Measurements from ENCODE around the gene ZNRF1.
"Not testable (repeated sequence)": the region's sequence is repeated elsewhere in the genome, so short reads cannot be mapped to it uniquely, and the experiment has no call there.

ZNRF1 gene

DNA sequence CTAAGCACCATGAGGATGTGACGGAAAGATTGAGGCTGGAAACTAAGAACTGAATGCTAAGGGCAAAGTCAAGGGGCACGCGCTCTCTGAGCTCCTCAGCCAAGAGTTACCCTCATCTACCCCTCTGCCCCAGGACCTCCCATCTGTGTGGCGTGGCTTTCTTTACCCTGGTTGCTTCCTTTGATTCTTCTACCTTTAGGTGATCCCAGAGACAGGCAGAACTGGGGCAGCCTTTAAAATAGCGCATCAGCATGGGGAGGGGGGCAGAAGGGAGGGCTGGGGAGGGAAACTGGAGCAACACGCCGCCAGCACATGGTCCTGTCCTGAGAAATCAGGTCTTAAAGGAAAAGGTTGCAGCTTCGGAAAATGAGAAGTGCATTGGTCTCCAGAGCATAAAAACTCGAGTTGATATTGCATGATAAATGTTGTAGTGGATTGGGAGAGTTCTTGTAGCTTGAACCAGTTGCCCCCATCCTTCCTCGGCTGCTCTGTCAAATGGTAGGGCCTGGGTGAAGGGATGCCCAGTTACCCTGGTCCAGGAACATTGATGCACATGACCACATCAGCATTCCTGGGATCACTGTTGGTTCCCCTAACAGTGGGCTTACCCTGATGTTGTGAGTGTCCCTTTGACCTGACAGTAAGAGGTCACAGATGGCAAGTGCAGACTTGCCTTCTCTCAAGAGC lies 88.0 kb downstream of the ZNRF1 start:
- FAIRE-seq (no peak), DNase-seq (ENCODE audit: insufficient read length, low spot score) (no peak)
- TF ChIP-seq, protein P1, sequence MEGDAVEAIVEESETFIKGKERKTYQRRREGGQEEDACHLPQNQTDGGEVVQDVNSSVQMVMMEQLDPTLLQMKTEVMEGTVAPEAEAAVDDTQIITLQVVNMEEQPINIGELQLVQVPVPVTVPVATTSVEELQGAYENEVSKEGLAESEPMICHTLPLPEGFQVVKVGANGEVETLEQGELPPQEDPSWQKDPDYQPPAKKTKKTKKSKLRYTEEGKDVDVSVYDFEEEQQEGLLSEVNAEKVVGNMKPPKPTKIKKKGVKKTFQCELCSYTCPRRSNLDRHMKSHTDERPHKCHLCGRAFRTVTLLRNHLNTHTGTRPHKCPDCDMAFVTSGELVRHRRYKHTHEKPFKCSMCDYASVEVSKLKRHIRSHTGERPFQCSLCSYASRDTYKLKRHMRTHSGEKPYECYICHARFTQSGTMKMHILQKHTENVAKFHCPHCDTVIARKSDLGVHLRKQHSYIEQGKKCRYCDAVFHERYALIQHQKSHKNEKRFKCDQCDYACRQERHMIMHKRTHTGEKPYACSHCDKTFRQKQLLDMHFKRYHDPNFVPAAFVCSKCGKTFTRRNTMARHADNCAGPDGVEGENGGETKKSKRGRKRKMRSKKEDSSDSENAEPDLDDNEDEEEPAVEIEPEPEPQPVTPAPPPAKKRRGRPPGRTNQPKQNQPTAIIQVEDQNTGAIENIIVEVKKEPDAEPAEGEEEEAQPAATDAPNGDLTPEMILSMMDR (IDR thresholded peaks at IDR 0.05; ENCODE audit: insufficient read depth, missing control alignments), result no peak

DNA sequence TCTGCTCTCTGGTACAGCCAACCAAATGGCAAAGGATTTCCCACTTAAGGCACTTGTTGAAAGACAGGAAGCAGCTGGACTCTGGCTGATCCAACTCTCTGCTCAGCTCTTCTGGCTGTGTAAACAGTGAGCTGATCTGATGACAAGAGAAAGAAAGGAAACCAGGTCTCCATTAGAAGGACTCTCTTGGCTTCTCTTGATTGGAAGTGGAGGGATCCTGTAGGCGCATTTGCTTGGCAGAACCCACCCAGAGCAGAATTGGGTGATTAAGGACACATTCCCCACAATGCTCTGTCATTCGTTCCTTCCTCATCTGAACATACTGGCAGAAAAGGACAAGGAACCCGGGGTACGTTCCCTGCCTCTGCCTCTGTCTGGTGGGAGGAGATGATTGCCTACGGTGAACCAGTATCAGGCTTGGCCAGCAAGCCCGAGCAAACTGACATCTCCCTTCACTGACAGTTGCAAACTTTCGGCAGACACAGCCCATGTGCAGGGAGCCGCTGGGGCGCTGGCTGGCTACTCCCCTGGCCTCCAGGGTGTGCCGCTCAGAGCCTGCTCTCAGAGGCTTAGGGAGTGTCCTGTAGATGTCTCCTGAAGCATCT lies 88.7 kb downstream of the ZNRF1 start:
- TF ChIP-seq, protein P1 (IDR thresholded peaks at IDR 0.05; ENCODE audit: insufficient read depth, missing control alignments), result no peak
- no peak for FAIRE-seq
- DNase-seq (ENCODE audit: insufficient read length, low spot score), result no peak

DNA sequence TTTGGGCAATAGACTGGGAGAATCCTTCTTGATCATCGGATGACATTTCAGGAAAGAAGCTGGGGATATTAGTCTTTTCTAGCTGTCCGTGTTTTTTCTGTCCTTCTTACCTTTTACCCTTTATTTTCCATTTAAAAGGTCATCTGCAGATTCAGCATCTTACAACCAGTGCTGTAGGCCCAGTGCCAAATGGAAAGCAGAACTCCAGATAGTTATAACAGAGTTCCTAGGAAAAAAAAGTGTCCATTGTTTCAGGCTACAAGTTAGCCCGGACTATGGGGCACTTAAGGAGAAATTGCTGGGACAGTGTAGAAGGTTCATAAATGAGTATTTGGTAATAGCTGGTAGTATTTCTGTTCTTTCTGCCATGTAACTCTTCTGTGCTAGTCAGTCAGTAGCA lies 89.4 kb downstream of the ZNRF1 start:
- FAIRE-seq (no peak), DNase-seq (ENCODE audit: insufficient read length, low spot score) (no peak)
- TF ChIP-seq, protein P1 (IDR thresholded peaks at IDR 0.05; ENCODE audit: insufficient read depth, missing control alignments), result no peak

- FAIRE-seq (no peak), DNase-seq (ENCODE audit: insufficient read length, low spot score) (no peak)
- TF ChIP-seq, protein P1 (IDR thresholded peaks at IDR 0.05; ENCODE audit: insufficient read depth, missing control alignments), result no peak
These were observed 90.1 kb downstream of the ZNRF1 start for GRCh38 chr16:75088934-75089333.

DNA sequence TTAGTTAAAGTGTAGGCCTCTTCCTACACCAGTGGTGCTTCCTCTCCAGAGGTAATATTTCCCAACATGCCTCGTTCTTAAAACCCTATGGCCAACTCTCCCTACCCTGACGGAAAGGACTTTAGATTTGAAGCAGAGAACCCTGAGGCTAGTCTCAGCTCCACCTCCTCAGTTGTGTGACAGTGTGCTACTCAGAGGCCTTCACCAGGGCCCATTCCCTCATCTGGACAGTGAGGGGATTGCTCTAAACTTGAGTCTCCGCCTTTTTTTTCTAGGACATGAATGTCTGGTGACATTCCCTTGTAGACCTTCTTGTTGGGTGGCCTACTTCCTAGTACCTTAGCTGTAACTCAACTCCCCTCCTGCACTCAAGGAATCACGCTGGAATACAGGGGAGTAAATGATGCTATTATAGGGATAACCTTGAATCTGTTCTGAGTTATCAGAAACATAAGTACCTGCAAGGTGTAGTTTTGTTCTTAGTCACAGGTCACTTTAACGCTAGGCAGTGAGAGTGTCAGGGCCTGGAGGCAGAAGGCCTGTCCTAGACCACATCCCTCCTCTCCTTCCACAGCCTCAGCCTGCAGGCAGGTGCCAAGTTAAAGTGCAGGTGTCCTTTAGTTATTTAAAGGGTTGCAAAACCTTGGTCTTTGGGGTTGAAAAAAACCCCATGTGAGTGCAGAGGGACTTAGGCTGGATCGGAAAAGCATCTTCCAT lies 90.8 kb downstream of the ZNRF1 start:
- TF ChIP-seq, protein P1 (IDR thresholded peaks at IDR 0.05; ENCODE audit: insufficient read depth, missing control alignments), result no peak
- no peak for FAIRE-seq
- no peak for DNase-seq (ENCODE audit: insufficient read length, low spot score)

DNA sequence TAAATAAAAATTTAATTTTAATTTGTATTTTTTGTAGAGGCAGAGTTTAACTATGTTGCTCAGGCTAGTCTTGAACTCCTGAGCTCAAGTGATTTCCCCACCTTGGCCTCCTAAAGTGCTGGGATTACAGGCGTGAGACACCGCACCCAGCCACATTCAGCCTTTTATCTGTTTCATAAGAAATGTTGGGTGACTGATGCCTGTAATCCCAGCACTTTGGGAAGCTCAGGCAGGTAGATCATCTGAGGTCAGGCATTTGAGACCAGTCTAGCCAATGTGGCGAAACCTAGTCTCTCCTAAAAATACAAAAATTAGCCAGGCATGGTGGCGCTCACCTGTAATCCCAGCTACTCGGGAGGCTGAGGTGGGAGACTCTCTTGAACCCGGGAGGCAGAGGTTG lies 92.1 kb downstream of the ZNRF1 start:
- FAIRE-seq; DNase-seq (ENCODE audit: insufficient read length, low spot score): not testable (repeated sequence)

- DNase-seq (ENCODE audit: insufficient read length, low spot score); FAIRE-seq: not testable (repeated sequence)
These were observed 92.8 kb downstream of the ZNRF1 start for GRCh38 chr16:75091619-75092018.

DNA sequence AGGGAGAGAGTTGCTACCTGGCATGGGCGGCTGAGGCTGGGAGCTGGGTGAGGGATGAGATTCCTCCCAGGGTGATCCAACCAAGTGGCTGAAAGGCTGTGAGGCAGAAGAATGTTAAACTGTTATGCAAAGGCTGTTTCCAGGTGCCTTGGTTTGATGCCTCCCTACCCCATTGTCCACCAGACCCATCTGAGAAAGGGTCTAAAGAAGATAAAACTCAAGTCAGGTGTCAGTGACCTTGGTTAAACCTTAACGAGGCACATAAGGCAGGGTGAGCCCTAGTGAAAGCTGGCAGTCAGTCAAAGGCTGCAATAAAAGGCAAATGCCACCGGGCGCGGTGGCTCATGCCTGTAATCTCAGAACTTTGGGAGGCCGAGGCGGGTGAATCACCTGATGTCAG lies 94.0 kb downstream of the ZNRF1 start:
- DNase-seq (ENCODE audit: insufficient read length, low spot score) (no peak), FAIRE-seq (no peak)
- TF ChIP-seq, protein P1 (IDR thresholded peaks at IDR 0.05; ENCODE audit: insufficient read depth, missing control alignments), result no peak
